Muscle layer of colon (tissue), 2 donors: ENCODE measurements around the gene THAP10.
"Not testable (repeated sequence)": the region's sequence is repeated elsewhere in the genome, so short reads cannot be mapped to it uniquely, and the experiment has no call there.

Experiments used
- H3K27ac ChIP-seq: one replicate; pipeline ENCODE4 v1.7.0; 2013; ENCODE audit warnings: low read depth, mild to moderate bottlenecking, low read length, moderate library complexity
- H3K27me3 ChIP-seq, 2 donors: one replicate each; pipeline ENCODE4 v1.7.0; 2013; ENCODE audit warnings: low read length in 2 of 2, mild to moderate bottlenecking in 2 of 2; ENCODE audit not compliant: insufficient read depth in 2 of 2, control insufficient read depth in 1 of 2
- H3K36me3 ChIP-seq: one replicate; pipeline ENCODE4 v1.7.0; 2013; ENCODE audit warnings: mild to moderate bottlenecking, low read length; ENCODE audit not compliant: insufficient read depth
- H3K4me1 ChIP-seq: one replicate; pipeline ENCODE4 v1.7.0; 2013; ENCODE audit warnings: mild to moderate bottlenecking, low read length; ENCODE audit not compliant: insufficient read depth
- H3K4me3 ChIP-seq, 2 donors: one replicate each; pipeline ENCODE4 v1.7.0; 2013; ENCODE audit warnings: low read length in 2 of 2, low read depth in 1 of 2, mild to moderate bottlenecking in 1 of 2, moderate library complexity in 1 of 2
- H3K9ac ChIP-seq: one replicate; pipeline ENCODE4 v1.7.0; 2013; ENCODE audit warnings: low read length
- H3K9me3 ChIP-seq: one replicate; pipeline ENCODE4 v1.7.0; 2013; ENCODE audit warnings: mild to moderate bottlenecking, low read length
- donor health status: abdominal sarcoma.
- donor health status: Adenocarcinoma of cecum.

Gene THAP10

GRCh38 chr15:70858614-70859321 is 33.5 kb downstream of the THAP10 start:
- H3K4me1 ChIP-seq, result peaks cover 19% of the 10 kb centered on the region
- H3K9me3 ChIP-seq, H3K4me3 ChIP-seq, H3K9ac ChIP-seq, H3K27ac ChIP-seq, H3K36me3 ChIP-seq, H3K27me3 ChIP-seq: not testable (repeated sequence)

GRCh38 chr15:70857562-70858285 is 34.5 kb downstream of the THAP10 start:
- no peaks in the 10 kb centered on the region for H3K9me3 ChIP-seq
- no peak overlapping the region for H3K9ac ChIP-seq
- no peaks in the 10 kb centered on the region for H3K36me3 ChIP-seq
- H3K27me3 ChIP-seq, result no peaks in the 10 kb centered on the region
- H3K27ac ChIP-seq, result no peak overlapping the region
- no peak overlapping the region for H3K4me3 ChIP-seq
- peaks cover 24% of the 10 kb centered on the region for H3K4me1 ChIP-seq

- Histone ChIP-seq H3K4me3 (no peak overlapping the region), H3K9me3 (no peaks in the 10 kb centered on the region), H3K9ac (no peak overlapping the region), H3K27me3 (no peaks in the 10 kb centered on the region), H3K4me1 (peaks cover 29% of the 10 kb centered on the region), H3K27ac (no peak overlapping the region), H3K36me3 (no peaks in the 10 kb centered on the region)
These were observed 35.2 kb downstream of the THAP10 start for GRCh38 chr15:70856884-70857561.

- Histone ChIP-seq H3K9me3 (no peaks in the 10 kb centered on the region), H3K27ac (no peak overlapping the region), H3K4me3 (no peak overlapping the region), H3K9ac (no peak overlapping the region), H3K36me3 (no peaks in the 10 kb centered on the region), H3K4me1 (peaks cover 29% of the 10 kb centered on the region), H3K27me3 (no peaks in the 10 kb centered on the region)
These were observed 35.9 kb downstream of the THAP10 start for GRCh38 chr15:70856177-70856883.

- no peak overlapping the region for H3K27ac ChIP-seq
These were observed 36.5 kb downstream of the THAP10 start for GRCh38 chr15:70855764-70856163.

GRCh38 chr15:70854666-70854976 is 37.6 kb downstream of the THAP10 start:
- Histone ChIP-seq H3K9ac (peak overlapping the region; percentile 77), H3K4me1 (peaks cover 29% of the 10 kb centered on the region), H3K4me3 (peak overlapping the region; percentile 40 to 69), H3K27me3 (no peaks in the 10 kb centered on the region), H3K27ac (peak overlapping the region; percentile 70), H3K36me3 (no peaks in the 10 kb centered on the region), H3K9me3 (no peaks in the 10 kb centered on the region)

More at GRCh38 chr15:70855764-70856163, 36.5 kb downstream of the THAP10 start:
- H3K4me1 ChIP-seq, result peaks cover 29% of the 10 kb centered on the region
- H3K4me3 ChIP-seq, result no peak overlapping the region
- H3K36me3 ChIP-seq, result no peaks in the 10 kb centered on the region
- H3K9me3 ChIP-seq, result no peaks in the 10 kb centered on the region
- no peak overlapping the region for H3K9ac ChIP-seq
- no peaks in the 10 kb centered on the region for H3K27me3 ChIP-seq

GRCh38 chr15:70853973-70854665 is 38.1 kb downstream of the THAP10 start, which contains the start of gene LARP6:
Gene LARP6 (minus strand): TSS chr15:70854157. CDS start chr15:70854088, 69 bp downstream.
- Histone ChIP-seq H3K9me3 (no peaks in the 10 kb centered on the region), H3K27ac (peak within 1 kb of the TSS; percentile 70), H3K4me3 (peak within 1 kb of the TSS; percentile 73 to 76), H3K9ac (peak within 1 kb of the TSS; percentile 77), H3K27me3 (no peaks in the 10 kb centered on the region), H3K4me1 (peaks cover 29% of the 10 kb centered on the region), H3K36me3 (no peaks in the 10 kb centered on the region)

- Histone ChIP-seq H3K9ac (peak overlapping the region; percentile 77), H3K27ac (peak overlapping the region; percentile 67), H3K4me3 (peak overlapping the region; percentile 73 to 76), H3K4me1 (peaks cover 29% of the 10 kb centered on the region), H3K36me3 (no peaks in the 10 kb centered on the region), H3K9me3 (no peaks in the 10 kb centered on the region), H3K27me3 (no peaks in the 10 kb centered on the region)
These were observed 38.8 kb downstream of the THAP10 start for GRCh38 chr15:70853318-70853972.

- peak overlapping the region; percentile 77 for H3K9ac ChIP-seq
- no peaks in the 10 kb centered on the region for H3K36me3 ChIP-seq
- no peaks in the 10 kb centered on the region for H3K9me3 ChIP-seq
- no peaks in the 10 kb centered on the region for H3K27me3 ChIP-seq
- peaks cover 29% of the 10 kb centered on the region for H3K4me1 ChIP-seq
- peak overlapping the region; percentile 73 to 76 for H3K4me3 ChIP-seq
- peak overlapping the region; percentile 67 for H3K27ac ChIP-seq
These were observed 39.5 kb downstream of the THAP10 start for GRCh38 chr15:70852501-70853317.

- H3K27me3 ChIP-seq, result no peaks in the 10 kb centered on the region
- H3K27ac ChIP-seq, result no peak overlapping the region
- no peak overlapping the region for H3K9ac ChIP-seq
- no peak overlapping the region for H3K4me3 ChIP-seq
- no peaks in the 10 kb centered on the region for H3K9me3 ChIP-seq
- H3K36me3 ChIP-seq, result no peaks in the 10 kb centered on the region
- peaks cover 22% of the 10 kb centered on the region for H3K4me1 ChIP-seq
These were observed 40.3 kb downstream of the THAP10 start for GRCh38 chr15:70851889-70852288.
